Heart left ventricle (tissue), 13 donors: ENCODE measurements around the gene PLPP3.

ENCODE experiments used
- POLR2A ChIP-seq, 2 donors: fragments of 450-650 bp; IDR thresholded peaks; one replicate each; pipeline ENCODE4 v1.6.1; 2017; ENCODE audit warnings: antibody characterized with exemption in 2 of 2, mild to moderate bottlenecking in 2 of 2, moderate library complexity in 2 of 2
- TF ChIP-seq, protein P1 (sequence below), 12 donors: fragments of 200-600 bp; sonication (generic) in 4 of 12; IDR thresholded peaks; one replicate each; pipeline versions ENCODE4 v1.5.0 to v1.8.0; 2018 to 2022; ENCODE audit warnings: antibody characterized with exemption in 12 of 12, mild to moderate bottlenecking in 5 of 12
- donor health status: ischemic (EF 13 %, LVEDD 7.1; RV severe dilation, severe dysfunction).
- donor health status: DM: no; HTN: yes; CAD: no.
- donor health status: DM: no; HTN: no; CAD: no.
- donor health status: ischemic (EF 25% LVEDD 6.9; RV normal size, moderate dysfunction).
- donor health status: ischemic (EF 25% LVEDD 5.7; RV mildly dilated, moderate dysfunction).
- donor health status: ischemic (EF 35%, LVEDD 5.7; RV mildly dilated, moderate dysfunction).
- donor health status: nonischemic (EF 11% LVEDD 7.7; RV severe dilation, severe dysfunction).
- donor health status: DM: yes; HTN: yes; CAD: no.
- donor health status: PGD.
- donor health status: ischemic (EF 29% LVEDD 5.4; RV normal size, mild dysfunction).
- donor health status: nonischemic (EF 23%, LVEDD 6.1; RV moderate dilation, normal function).

DNA sequence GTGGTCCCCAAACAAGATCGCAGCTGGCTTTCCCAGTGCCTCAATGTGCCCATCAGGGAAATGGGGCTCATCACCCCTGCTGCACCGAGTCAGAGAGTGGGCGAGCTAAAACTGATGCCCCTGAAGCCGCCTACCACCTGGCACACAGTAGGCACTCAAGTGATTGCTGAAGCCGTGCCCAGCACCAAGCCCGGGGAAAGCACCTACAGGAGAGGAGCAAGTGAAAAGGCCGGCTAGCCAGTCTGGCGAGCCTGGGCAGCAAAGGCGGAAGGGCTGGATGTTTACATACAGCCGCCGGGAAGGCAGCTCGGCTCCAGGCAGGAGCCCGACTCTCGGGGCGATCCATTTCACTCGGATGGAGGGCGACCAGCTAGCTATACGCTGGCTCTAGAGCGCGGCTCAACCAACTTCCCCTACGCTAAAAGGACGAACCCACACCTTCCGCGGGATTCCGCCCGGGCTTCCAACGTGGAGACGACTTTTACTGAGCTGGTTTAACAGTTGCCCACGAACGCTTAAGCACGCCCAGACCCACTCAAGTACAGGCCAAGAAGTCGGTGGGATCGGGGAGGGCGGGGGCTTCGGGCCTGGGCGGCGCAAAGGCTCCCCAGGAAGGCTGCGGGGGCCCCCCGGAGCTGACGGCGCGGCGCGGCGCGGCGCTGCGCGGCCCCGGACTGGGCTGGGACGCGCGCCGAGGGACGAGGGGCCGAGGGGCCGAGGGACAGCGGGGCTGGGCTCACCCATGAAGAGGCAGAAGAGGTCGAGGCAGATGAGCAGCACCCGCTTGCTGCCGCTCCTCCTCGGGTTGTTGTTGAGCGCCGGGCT, 1.0 kb downstream of the PLPP3 start:
- TF ChIP-seq, protein P1, sequence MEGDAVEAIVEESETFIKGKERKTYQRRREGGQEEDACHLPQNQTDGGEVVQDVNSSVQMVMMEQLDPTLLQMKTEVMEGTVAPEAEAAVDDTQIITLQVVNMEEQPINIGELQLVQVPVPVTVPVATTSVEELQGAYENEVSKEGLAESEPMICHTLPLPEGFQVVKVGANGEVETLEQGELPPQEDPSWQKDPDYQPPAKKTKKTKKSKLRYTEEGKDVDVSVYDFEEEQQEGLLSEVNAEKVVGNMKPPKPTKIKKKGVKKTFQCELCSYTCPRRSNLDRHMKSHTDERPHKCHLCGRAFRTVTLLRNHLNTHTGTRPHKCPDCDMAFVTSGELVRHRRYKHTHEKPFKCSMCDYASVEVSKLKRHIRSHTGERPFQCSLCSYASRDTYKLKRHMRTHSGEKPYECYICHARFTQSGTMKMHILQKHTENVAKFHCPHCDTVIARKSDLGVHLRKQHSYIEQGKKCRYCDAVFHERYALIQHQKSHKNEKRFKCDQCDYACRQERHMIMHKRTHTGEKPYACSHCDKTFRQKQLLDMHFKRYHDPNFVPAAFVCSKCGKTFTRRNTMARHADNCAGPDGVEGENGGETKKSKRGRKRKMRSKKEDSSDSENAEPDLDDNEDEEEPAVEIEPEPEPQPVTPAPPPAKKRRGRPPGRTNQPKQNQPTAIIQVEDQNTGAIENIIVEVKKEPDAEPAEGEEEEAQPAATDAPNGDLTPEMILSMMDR (IDR thresholded peaks at IDR 0.05), result no peak
- TF ChIP-seq POLR2A (IDR thresholded peaks at IDR 0.05), result no peak
